Sigmoid colon (tissue), 4 donors: ENCODE measurements around the gene PLCB1.

Experiments used
- CTCF ChIP-seq, 4 experiments: fragments of 450-650 bp in 3 of 4; fragments of 200-600 bp in 1 of 4; IDR thresholded peaks; one replicate each; pipeline ENCODE4 v1.5.1; 2016 to 2019; ENCODE audit warnings: antibody characterized with exemption in 4 of 4, mild to moderate bottlenecking in 3 of 4, moderate library complexity in 2 of 4
- EP300 ChIP-seq, 4 donors: sonication (generic); formaldehyde crosslinking; IDR thresholded peaks; one replicate each; pipeline ENCODE4 v1.6.1; 2017; ENCODE audit warnings: antibody characterized with exemption in 4 of 4
- POLR2A ChIP-seq, 2 donors: fragments of 450-650 bp; IDR thresholded peaks; one replicate each; pipeline ENCODE4 v1.6.1; 2016; ENCODE audit warnings: antibody characterized with exemption in 2 of 2, mild to moderate bottlenecking in 2 of 2, moderate library complexity in 2 of 2
- POLR2AphosphoS5 ChIP-seq, 4 donors: sonication (generic); formaldehyde crosslinking; IDR thresholded peaks; one replicate each; pipeline ENCODE4 v1.6.1; 2017; ENCODE audit warnings: antibody characterized with exemption in 4 of 4

- TF ChIP-seq CTCF (IDR thresholded peaks at IDR 0.05) (no peak), POLR2A (IDR thresholded peaks at IDR 0.05) (no peak), POLR2AphosphoS5 (IDR thresholded peaks at IDR 0.05) (no peak), EP300 (IDR thresholded peaks at IDR 0.05) (no peak)
Observed at GRCh38 chr20:8858181-8858787, 726.2 kb downstream of the PLCB1 start.
